HepG2 (cell line): Measurements from ENCODE around the gene HPD. TPM values are rescaled to one million over a fixed set of nuclear protein-coding genes. Genes with fewer than 3 reads are reported as not detected.
A peak's percentile ranks its signal among the peaks of the same experiment; 100 is the strongest.

ENCODE experiments used
- BRCA1 ChIP-seq: sonication (generic); formaldehyde crosslinking; IDR thresholded peaks from 2 replicates; pipeline ENCODE4 v1.4.0; 2020; ENCODE audit warnings: missing genetic modification reagents
- CEBPG ChIP-seq: IDR thresholded peaks from 2 replicates; pipeline ENCODE4 v1.6.1; 2016
- HNRNPL ChIP-seq: fragments of 200-400 bp; formaldehyde crosslinking; IDR thresholded peaks from 2 replicates; pipeline ENCODE4 v1.6.1; 2017; ENCODE audit warnings: mild to moderate bottlenecking, low read depth, low read length
- HOXD1 ChIP-seq: sonication (generic); formaldehyde crosslinking; IDR thresholded peaks from 2 replicates; pipeline ENCODE4 v1.5.0; 2020; ENCODE audit warnings: missing genetic modification reagents
- KAT7 ChIP-seq: IDR thresholded peaks from 2 replicates; pipeline ENCODE4 v1.6.1; 2018; ENCODE audit warnings: borderline replicate concordance, missing compliant biosample characterization
- MEIS2 ChIP-seq: sonication (generic); formaldehyde crosslinking; IDR thresholded peaks from 2 replicates; pipeline ENCODE4 v1.9.0; 2021; ENCODE audit warnings: mild to moderate bottlenecking, missing genetic modification reagents
- PAX8 ChIP-seq: sonication (generic); formaldehyde crosslinking; IDR thresholded peaks from 2 replicates; pipeline ENCODE4 v1.8.0; 2022; ENCODE audit warnings: mild to moderate bottlenecking, missing genetic modification reagents, borderline replicate concordance
- RNF2 ChIP-seq: fragments of 450-650 bp; conservative IDR thresholded peaks from 2 replicates; pipeline ENCODE4 v1.6.1; 2016; ENCODE audit warnings: low read depth
- TOPORS ChIP-seq: sonication (generic); formaldehyde crosslinking; IDR thresholded peaks from 2 replicates; pipeline ENCODE4 v1.8.0; 2023; ENCODE audit warnings: mild to moderate bottlenecking, missing genetic modification reagents
- TSC22D2 ChIP-seq: sonication (generic); formaldehyde crosslinking; IDR thresholded peaks from 2 replicates; pipeline ENCODE4 v1.5.1; 2020; ENCODE audit warnings: missing genetic modification reagents, mild to moderate bottlenecking, borderline replicate concordance
- ZBED4 ChIP-seq: sonication (generic); formaldehyde crosslinking; IDR thresholded peaks from 2 replicates; pipeline ENCODE4 v1.4.0; 2020; ENCODE audit warnings: missing genetic modification reagents, borderline replicate concordance
- ZBTB26 ChIP-seq: IDR thresholded peaks from 2 replicates; pipeline ENCODE4 v1.6.1; 2016; ENCODE audit warnings: missing compliant biosample characterization, missing genetic modification reagents, borderline replicate concordance
- ZFP1 ChIP-seq: IDR thresholded peaks from 2 replicates; pipeline ENCODE4 v1.6.1; 2016
- ZNF101 ChIP-seq: sonication (generic); formaldehyde crosslinking; IDR thresholded peaks from 2 replicates; pipeline ENCODE4 v1.4.0; 2020; ENCODE audit warnings: mild to moderate bottlenecking, low read depth, missing genetic modification reagents, borderline replicate concordance
- ZNF12 ChIP-seq: sonication (generic); formaldehyde crosslinking; IDR thresholded peaks from 2 replicates; pipeline ENCODE4 v1.5.0; 2020; ENCODE audit warnings: missing genetic modification reagents
- ZNF367 ChIP-seq: sonication (generic); formaldehyde crosslinking; IDR thresholded peaks from 2 replicates; pipeline ENCODE4 v1.4.0; 2020; ENCODE audit warnings: missing genetic modification reagents, borderline replicate concordance
- ZNF407 ChIP-seq: sonication (generic); formaldehyde crosslinking; IDR thresholded peaks from one replicate; pipeline ENCODE4 v1.5.1; 2020; ENCODE audit warnings: mild to moderate bottlenecking, missing genetic modification reagents; ENCODE audit errors: not compliant biosample characterization
- polyA plus RNA-seq, 8 experiments: library from polyadenylated mRNA; depleted of rRNA in 3 of 8; stranded (reverse) in 7 of 8; unstranded in 1 of 8; fragments of >200 nt; fragmentation: Illumina TruSeq in 4 of 8; extraction: Trizol in 4 of 8; gene quantifications; 2 replicates each; pipeline versions ENCODE4 v1.2.1 to v1.2.3, GENCODE V29; 2011 to 2016; ENCODE audit warnings: low read depth in 4 of 8, missing spikeins in 1 of 8, mixed read lengths in 1 of 8; ENCODE audit not compliant: insufficient read depth in 1 of 8
- total RNA-seq, 5 experiments: library from RNA; depleted of rRNA; stranded (reverse); fragments of >200 nt; fragmentation: Illumina TruSeq; extraction: Trizol; gene quantifications; 2 replicates each; pipeline ENCODE4 v1.2.3, GENCODE V29; 2016; ENCODE audit warnings: low read depth in 1 of 5

HPD gene
- total and polyA plus RNA-seq, 2 of the 13 experiments (the other 11 are each of a cell fraction or from before 2014, with no cell fraction given), result 120 to 195 TPM

- TF ChIP-seq ZNF407 (CRISPR knock-in tag), result peak; percentile 33
- TF ChIP-seq MEIS2 (CRISPR knock-in tag), result peak; percentile 69
- no peak for TF ChIP-seq RNF2
- no peak for TF ChIP-seq ZNF367
- TF ChIP-seq CEBPG (CRISPR knock-in tag), result no peak
- no peak for TF ChIP-seq TSC22D2
- peak; percentile 78 for TF ChIP-seq KAT7 (CRISPR knock-in tag)
- no peak for TF ChIP-seq TOPORS (CRISPR knock-in tag)
- TF ChIP-seq BRCA1 (CRISPR knock-in tag), result peak; percentile 53; the same call in 1 of the 2 replicates
- TF ChIP-seq ZBED4 (CRISPR knock-in tag), result no peak
- TF ChIP-seq HNRNPL, result 0 out of 2 replicates have a peak, but pooled peaks have one; percentile 30
- TF ChIP-seq ZFP1 (CRISPR knock-in tag), result no peak
- 0 out of 2 replicates have a peak, but pooled peaks have one; percentile 25 for TF ChIP-seq ZBTB26 (CRISPR knock-in tag)
- no peak for TF ChIP-seq ZNF12 (CRISPR knock-in tag)
- no peak for TF ChIP-seq ZNF101 (CRISPR knock-in tag)
- TF ChIP-seq HOXD1 (CRISPR knock-in tag), result no peak
- TF ChIP-seq PAX8, result no peak
Observed at GRCh38 chr12:121799842-121800693, 58.6 kb downstream of the HPD start (continued).
